IPS-15b (cell line): ENCODE measurements around the gene KIAA0319L.

Experiments
- H3K27me3 ChIP-seq: one replicate; pipeline ENCODE4 v1.6.1; 2013; ENCODE audit warnings: low read length; ENCODE audit not compliant: control insufficient read depth, insufficient read depth
- H3K36me3 ChIP-seq: one replicate; pipeline ENCODE4 v1.6.1; 2013; ENCODE audit warnings: low read length; ENCODE audit not compliant: control insufficient read depth, insufficient read depth
- H3K4me1 ChIP-seq: one replicate; pipeline ENCODE4 v1.6.1; 2013; ENCODE audit warnings: mild to moderate bottlenecking, low read length; ENCODE audit not compliant: control insufficient read depth, insufficient read depth
- H3K4me3 ChIP-seq: one replicate; pipeline ENCODE4 v1.5.1; 2013; ENCODE audit warnings: low read depth, low read length
- H3K9ac ChIP-seq: one replicate; pipeline ENCODE4 v1.6.1; 2013; ENCODE audit warnings: low read depth, mild to moderate bottlenecking, low read length
- H3K9me3 ChIP-seq: one replicate; pipeline ENCODE4 v1.6.1; 2013; ENCODE audit warnings: mild to moderate bottlenecking, low read length; ENCODE audit not compliant: control insufficient read depth, insufficient read depth

The KIAA0319L gene

GRCh38 chr1:35559317-35559944 is 2.2 kb upstream of the KIAA0319L start:
- Histone ChIP-seq H3K4me1 (peaks cover 15% of the 10 kb centered on the region), H3K9ac (no peak overlapping the region), H3K36me3 (peaks cover 32% of the 10 kb centered on the region), H3K9me3 (no peaks in the 10 kb centered on the region), H3K4me3 (peak overlapping the region; percentile 93), H3K27me3 (no peaks in the 10 kb centered on the region)

- H3K4me3 ChIP-seq: peak overlapping the region; percentile 93
- H3K36me3 ChIP-seq: peaks cover 27% of the 10 kb centered on the region
- peaks cover 22% of the 10 kb centered on the region for H3K4me1 ChIP-seq
- H3K9ac ChIP-seq: peak overlapping the region; percentile 77
- no peaks in the 10 kb centered on the region for H3K9me3 ChIP-seq
- no peaks in the 10 kb centered on the region for H3K27me3 ChIP-seq
Observed at GRCh38 chr1:35558374-35559316, 1.4 kb upstream of the KIAA0319L start.

GRCh38 chr1:35557611-35558373 is 589 bp upstream of the KIAA0319L start, which contains the start of gene NCDN:
Gene NCDN, plus strand, starts transcription at chr1:35557799. Its CDS starts 392 bp downstream, at chr1:35558191.
- no peaks in the 10 kb centered on the region for H3K9me3 ChIP-seq
- H3K27me3 ChIP-seq: no peaks in the 10 kb centered on the region
- peaks cover 27% of the 10 kb centered on the region for H3K4me1 ChIP-seq
- peaks cover 22% of the 10 kb centered on the region for H3K36me3 ChIP-seq
- peak within 1 kb of the TSS; percentile 96 for H3K9ac ChIP-seq
- H3K4me3 ChIP-seq: peak within 1 kb of the TSS; percentile 93

- Histone ChIP-seq H3K9me3 (no peaks in the 10 kb centered on the region), H3K4me1 (peaks cover 27% of the 10 kb centered on the region), H3K9ac (peak overlapping the region; percentile 96), H3K4me3 (peak overlapping the region; percentile 93), H3K36me3 (peaks cover 16% of the 10 kb centered on the region), H3K27me3 (no peaks in the 10 kb centered on the region)
Observed at GRCh38 chr1:35556484-35557117, 602 bp downstream of the KIAA0319L start.

GRCh38 chr1:35555601-35556477 is 1.4 kb downstream of the KIAA0319L start:
- H3K27me3 ChIP-seq: no peaks in the 10 kb centered on the region
- H3K4me1 ChIP-seq: peaks cover 27% of the 10 kb centered on the region
- no peaks in the 10 kb centered on the region for H3K9me3 ChIP-seq
- H3K9ac ChIP-seq: no peak overlapping the region
- H3K4me3 ChIP-seq: peak overlapping the region; percentile 93
- peaks cover 9% of the 10 kb centered on the region for H3K36me3 ChIP-seq

GRCh38 chr1:35555212-35555584 is 2.0 kb downstream of the KIAA0319L start:
- Histone ChIP-seq H3K36me3 (peaks cover 3% of the 10 kb centered on the region), H3K27me3 (no peaks in the 10 kb centered on the region), H3K9ac (no peak overlapping the region), H3K9me3 (no peaks in the 10 kb centered on the region), H3K4me1 (peaks cover 27% of the 10 kb centered on the region), H3K4me3 (peak overlapping the region; percentile 93)

DNA sequence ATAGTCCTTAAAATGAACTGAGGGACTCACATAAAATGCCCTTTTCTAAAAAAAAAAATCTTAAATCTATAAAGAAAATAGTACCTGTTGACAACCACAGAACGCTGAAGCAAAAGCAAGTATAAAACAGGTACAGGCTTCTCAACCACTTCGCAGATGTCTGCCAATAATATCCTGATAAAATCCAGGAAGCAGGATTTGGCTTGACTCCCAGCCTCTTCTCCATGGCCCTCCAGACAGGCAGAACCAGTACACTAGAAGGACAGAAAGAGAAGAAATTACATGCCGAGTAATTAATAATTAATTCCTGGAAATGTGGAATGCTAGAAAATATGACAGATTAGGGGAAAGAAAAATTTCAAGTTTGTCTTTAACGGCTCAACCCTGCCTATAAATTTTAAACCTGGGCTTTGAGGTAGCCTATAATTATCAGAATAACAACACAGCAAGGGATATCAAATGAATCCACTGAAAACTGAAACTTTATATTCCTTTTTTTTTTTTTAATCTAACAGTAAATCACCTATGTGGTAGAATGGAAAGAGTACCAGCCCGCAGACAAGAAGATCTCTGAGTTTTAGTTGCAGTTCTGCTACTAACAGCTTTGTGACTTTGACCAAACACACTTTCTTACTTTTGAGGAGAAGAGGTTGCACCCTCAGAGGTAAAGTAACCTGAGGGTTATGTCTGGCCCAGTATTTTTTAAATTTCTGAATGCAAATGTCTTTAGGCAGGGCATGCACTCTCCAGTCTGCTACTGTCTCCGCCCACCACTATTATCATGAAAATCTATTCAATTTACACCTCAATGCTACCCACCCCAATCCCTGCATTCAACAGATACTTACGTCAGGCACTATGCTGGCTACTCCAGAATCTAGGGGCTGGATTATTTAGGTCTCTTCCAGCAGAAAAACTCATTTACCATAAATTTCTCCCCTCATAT is 2.7 kb downstream of the KIAA0319L start:
- Histone ChIP-seq H3K9me3 (no peaks in the 10 kb centered on the region), H3K4me3 (peak overlapping the region; percentile 93), H3K9ac (peak overlapping the region; percentile 66), H3K4me1 (peaks cover 27% of the 10 kb centered on the region), H3K36me3 (peaks cover 3% of the 10 kb centered on the region), H3K27me3 (no peaks in the 10 kb centered on the region)

DNA sequence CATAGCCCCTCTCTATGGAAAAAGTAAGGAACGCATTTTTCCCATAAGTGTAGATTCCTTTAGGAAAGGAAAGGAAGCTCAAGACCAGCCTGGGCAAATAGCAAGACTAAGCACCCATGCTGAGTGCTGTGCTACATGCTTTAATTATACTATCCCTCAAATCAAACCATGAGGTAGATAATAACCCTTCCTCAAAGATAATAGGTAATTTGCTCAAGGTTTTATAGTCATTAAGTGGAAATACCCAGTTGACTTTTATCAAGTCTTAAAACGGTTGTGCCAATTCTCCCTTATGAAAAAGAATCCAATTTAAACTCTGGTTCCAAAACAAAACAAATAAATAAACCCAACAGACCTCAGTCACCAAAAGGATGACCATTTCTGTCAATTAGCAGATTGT is 3.4 kb downstream of the KIAA0319L start:
- no peaks in the 10 kb centered on the region for H3K9me3 ChIP-seq
- H3K9ac ChIP-seq: no peak overlapping the region
- peak overlapping the region; percentile 11 for H3K4me3 ChIP-seq
- H3K4me1 ChIP-seq: peaks cover 27% of the 10 kb centered on the region
- H3K36me3 ChIP-seq: peaks cover 3% of the 10 kb centered on the region
- no peaks in the 10 kb centered on the region for H3K27me3 ChIP-seq

GRCh38 chr1:35546614-35547013 is 10.6 kb downstream of the KIAA0319L start:
- Histone ChIP-seq H3K9me3 (no peaks in the 10 kb centered on the region), H3K9ac (no peak overlapping the region), H3K4me3 (no peak overlapping the region), H3K36me3 (no peaks in the 10 kb centered on the region), H3K4me1 (no peaks in the 10 kb centered on the region), H3K27me3 (no peaks in the 10 kb centered on the region)

DNA sequence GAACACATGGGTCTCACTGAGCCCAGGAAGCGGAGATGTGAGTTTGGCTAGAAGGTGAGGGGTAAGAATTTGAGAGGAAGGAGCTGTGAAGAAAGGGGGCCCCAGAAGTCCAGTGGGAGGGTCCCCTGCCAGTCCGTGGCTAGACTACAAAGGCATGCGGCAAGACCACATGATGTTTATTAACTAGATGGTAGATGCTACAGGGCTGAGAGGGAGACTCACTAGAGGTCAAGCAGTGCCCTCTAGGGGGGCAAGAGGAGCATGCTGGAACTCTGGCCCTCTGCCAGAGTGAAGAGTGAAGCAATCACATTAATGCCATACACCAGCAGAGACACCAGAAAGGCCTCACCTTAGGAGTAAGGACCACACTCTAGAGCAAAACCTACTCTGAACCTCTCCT is 12.2 kb downstream of the KIAA0319L start:
- Histone ChIP-seq H3K27me3 (no peaks in the 10 kb centered on the region), H3K9me3 (no peaks in the 10 kb centered on the region), H3K4me1 (peaks cover under 1% of the 10 kb centered on the region), H3K4me3 (no peak overlapping the region), H3K36me3 (no peaks in the 10 kb centered on the region), H3K9ac (no peak overlapping the region)
